Calu3 (cell line): ENCODE results near the gene LBHD1. TPM values are rescaled to one million over a fixed set of nuclear protein-coding genes. Genes with fewer than 3 reads are reported as not detected.

Experiments
- BruUV-seq: library from RNA; stranded (reverse); fragments of 400-500 nt; replicated peaks from 2 replicates; lab custom pipeline; 2021; lab: Mats Ljungman, UMichigan
- CTCF ChIA-PET: fragments of 300-600 bp; sonication (Branson Sonifier 250); formaldehyde crosslinking; loops from one replicate; lab custom pipeline; 2022; ENCODE audit warnings: antibody characterized with exemption; lab: Charles Lee
- DNase-seq: peaks from one replicate; pipeline ENCODE4 v3.0.0; 2022
- H3K27ac Mint-ChIP-seq: one replicate; pipeline ENCODE4 v1.8.0; 2022; ENCODE audit warnings: mixed read lengths; ENCODE audit not compliant: unreplicated experiment
- H3K27me3 Mint-ChIP-seq: one replicate; pipeline ENCODE4 v1.8.0; 2022; ENCODE audit warnings: mixed read lengths; ENCODE audit not compliant: unreplicated experiment
- H3K36me3 Mint-ChIP-seq: one replicate; pipeline ENCODE4 v1.8.0; 2022; ENCODE audit warnings: mild to moderate bottlenecking, moderate library complexity, mixed read lengths; ENCODE audit not compliant: insufficient read depth, unreplicated experiment
- H3K4me1 Mint-ChIP-seq: one replicate; pipeline ENCODE4 v1.8.0; 2022; ENCODE audit warnings: mild to moderate bottlenecking, low read depth, mixed read lengths; ENCODE audit not compliant: unreplicated experiment
- H3K4me3 Mint-ChIP-seq: one replicate; pipeline ENCODE4 v1.8.0; 2022; ENCODE audit warnings: mild to moderate bottlenecking, low read depth, moderate library complexity, mixed read lengths; ENCODE audit not compliant: unreplicated experiment
- H3K9me3 Mint-ChIP-seq: one replicate; pipeline ENCODE4 v1.8.0; 2022; ENCODE audit warnings: low read depth, mixed read lengths; ENCODE audit not compliant: unreplicated experiment
- intact Hi-C: fragments of 100-400 bp; cut with micrococcal nuclease; formaldehyde crosslinking; loops from one replicate; pipeline ENCODE4 v1.10.0; 2022; ENCODE audit not compliant: unreplicated experiment
- total RNA-seq: library from RNA; stranded (reverse); gene quantifications from 2 replicates; pipeline ENCODE4 v1.2.3, GENCODE V29; 2022
- TF ChIP-seq, protein P1 (sequence below): fragments of 200-600 bp; IDR thresholded peaks from one replicate; pipeline ENCODE4 v1.8.0; 2022; ENCODE audit warnings: antibody characterized with exemption; ENCODE audit not compliant: unreplicated experiment

LBHD1 gene
- total RNA-seq, 1 experiment from 2014 or later: 16.4 TPM

- H3K36me3 Mint-ChIP-seq: peaks cover 54% of the 10 kb centered on the region
- TF ChIP-seq, protein P1, sequence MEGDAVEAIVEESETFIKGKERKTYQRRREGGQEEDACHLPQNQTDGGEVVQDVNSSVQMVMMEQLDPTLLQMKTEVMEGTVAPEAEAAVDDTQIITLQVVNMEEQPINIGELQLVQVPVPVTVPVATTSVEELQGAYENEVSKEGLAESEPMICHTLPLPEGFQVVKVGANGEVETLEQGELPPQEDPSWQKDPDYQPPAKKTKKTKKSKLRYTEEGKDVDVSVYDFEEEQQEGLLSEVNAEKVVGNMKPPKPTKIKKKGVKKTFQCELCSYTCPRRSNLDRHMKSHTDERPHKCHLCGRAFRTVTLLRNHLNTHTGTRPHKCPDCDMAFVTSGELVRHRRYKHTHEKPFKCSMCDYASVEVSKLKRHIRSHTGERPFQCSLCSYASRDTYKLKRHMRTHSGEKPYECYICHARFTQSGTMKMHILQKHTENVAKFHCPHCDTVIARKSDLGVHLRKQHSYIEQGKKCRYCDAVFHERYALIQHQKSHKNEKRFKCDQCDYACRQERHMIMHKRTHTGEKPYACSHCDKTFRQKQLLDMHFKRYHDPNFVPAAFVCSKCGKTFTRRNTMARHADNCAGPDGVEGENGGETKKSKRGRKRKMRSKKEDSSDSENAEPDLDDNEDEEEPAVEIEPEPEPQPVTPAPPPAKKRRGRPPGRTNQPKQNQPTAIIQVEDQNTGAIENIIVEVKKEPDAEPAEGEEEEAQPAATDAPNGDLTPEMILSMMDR: no peak
- H3K4me3 Mint-ChIP-seq: peak within 1 kb of the TSS; percentile 86
- H3K9me3 Mint-ChIP-seq: no peaks in the 10 kb centered on the region
- intact Hi-C loops: no loop called here
- H3K27me3 Mint-ChIP-seq: no peaks in the 10 kb centered on the region
- H3K4me1 Mint-ChIP-seq: peaks cover 24% of the 10 kb centered on the region
- DNase-seq: peak; percentile 83
- peak within 1 kb of the TSS; percentile 84 for H3K27ac Mint-ChIP-seq
- TSS peak; percentile 29 for BruUV-seq
- CTCF ChIA-PET: no interaction called here
Observed at GRCh38 chr11:62678770-62679696, 7.0 kb upstream of the LBHD1 start, which contains the start of gene UBXN1. Gene UBXN1, minus strand, starts transcription at chr11:62679073. Its CDS starts 150 bp downstream, at chr11:62678923.

DNA sequence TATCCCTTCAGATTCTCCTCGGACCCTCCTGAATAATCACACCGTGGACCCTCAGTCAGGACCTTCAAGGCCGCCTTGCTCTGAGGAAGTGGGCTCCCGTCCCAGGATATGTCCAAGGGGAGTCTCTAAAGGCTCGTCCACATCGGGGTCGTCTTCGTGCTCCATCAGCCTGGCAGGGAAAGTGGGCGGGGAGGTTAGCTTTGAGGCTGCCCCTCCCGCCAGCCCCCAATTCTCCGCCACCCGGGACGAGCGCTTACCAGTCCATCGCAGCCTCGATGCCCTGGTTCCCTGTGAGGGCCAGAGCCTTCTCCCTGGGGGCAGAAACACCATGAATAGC, 6.3 kb upstream of the LBHD1 start:
- peak overlapping the region; percentile 86 for H3K4me3 Mint-ChIP-seq
- CTCF ChIA-PET: no interaction called here

DNA sequence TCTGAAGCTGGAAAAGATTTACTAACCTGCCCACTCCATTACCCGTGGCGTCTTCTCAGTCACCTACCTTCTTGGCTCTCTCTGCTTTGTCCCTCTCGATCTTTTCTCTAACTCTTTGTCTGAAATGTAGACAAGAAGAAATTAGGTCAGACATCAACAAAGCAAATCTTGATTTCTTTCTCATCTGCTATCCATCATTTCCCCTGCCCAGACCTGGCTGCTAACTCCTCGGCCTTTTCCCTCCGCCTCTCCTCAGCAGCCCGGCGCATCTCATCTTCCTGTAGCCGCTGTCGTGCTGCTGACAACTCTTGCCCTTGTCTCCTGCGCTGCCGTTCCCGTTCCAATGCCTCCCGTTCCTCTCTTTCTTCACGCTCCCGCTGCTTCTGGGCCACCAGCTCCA, 5.6 kb upstream of the LBHD1 start:
- BruUV-seq: no TSS peak
- H3K4me3 Mint-ChIP-seq: peak overlapping the region; percentile 86
- H3K27ac Mint-ChIP-seq: peak overlapping the region; percentile 17
- CTCF ChIA-PET: no interaction called here
- no peaks in the 10 kb centered on the region for H3K27me3 Mint-ChIP-seq
- H3K4me1 Mint-ChIP-seq: peaks cover 24% of the 10 kb centered on the region
- no peaks in the 10 kb centered on the region for H3K9me3 Mint-ChIP-seq
- DNase-seq: no peak
- H3K36me3 Mint-ChIP-seq: peaks cover 67% of the 10 kb centered on the region
- TF ChIP-seq, protein P1: no peak
- intact Hi-C loops: no loop called here

More for the DNA sequence above, 6.3 kb upstream of the LBHD1 start:
- DNase-seq: no peak
- BruUV-seq: no TSS peak
- H3K9me3 Mint-ChIP-seq: no peaks in the 10 kb centered on the region
- intact Hi-C loops: no loop called here
- peak overlapping the region; percentile 84 for H3K27ac Mint-ChIP-seq
- TF ChIP-seq, protein P1: no peak
- H3K4me1 Mint-ChIP-seq: peaks cover 24% of the 10 kb centered on the region
- no peaks in the 10 kb centered on the region for H3K27me3 Mint-ChIP-seq
- peaks cover 61% of the 10 kb centered on the region for H3K36me3 Mint-ChIP-seq

DNA sequence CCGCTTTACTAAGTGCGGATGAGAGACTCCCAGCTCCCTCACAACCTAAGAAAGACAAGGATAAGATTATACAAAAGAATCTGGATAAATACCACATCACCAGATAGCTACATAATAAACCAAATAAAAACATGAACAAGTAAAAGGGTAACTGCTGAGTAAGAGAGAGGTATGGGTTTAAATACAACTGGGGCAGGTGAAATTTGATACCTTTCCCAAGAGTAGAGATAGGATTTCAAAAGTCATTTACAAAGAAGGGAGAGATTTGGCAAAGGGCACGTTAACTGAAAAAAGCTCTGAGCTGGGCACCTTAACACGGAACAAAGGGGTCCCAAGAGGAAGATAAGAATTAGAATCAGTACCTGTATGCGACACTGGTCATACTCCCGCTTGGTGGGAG, 5.1 kb upstream of the LBHD1 start:
- no peaks in the 10 kb centered on the region for H3K27me3 Mint-ChIP-seq
- DNase-seq: no peak
- H3K27ac Mint-ChIP-seq: no peak overlapping the region
- intact Hi-C loops: no loop called here
- peaks cover 24% of the 10 kb centered on the region for H3K4me1 Mint-ChIP-seq
- BruUV-seq: no TSS peak
- no peaks in the 10 kb centered on the region for H3K9me3 Mint-ChIP-seq
- H3K36me3 Mint-ChIP-seq: peaks cover 73% of the 10 kb centered on the region
- TF ChIP-seq, protein P1: no peak
- CTCF ChIA-PET: no interaction called here
- peak overlapping the region; percentile 86 for H3K4me3 Mint-ChIP-seq
